Measurements from ENCODE around the gene SCAPER. TPM values are rescaled to one million over a fixed set of nuclear protein-coding genes. Genes with fewer than 3 reads are reported as not detected.
"Not testable (repeated sequence)": the region's sequence is repeated elsewhere in the genome, so short reads cannot be mapped to it uniquely, and the experiment has no call there.

The SCAPER gene
- polyA plus RNA-seq, 1 donor from 2014 or later: 77.1 TPM

GRCh38 chr15:76899176-76899930 is 5.8 kb downstream of the SCAPER start:
- not testable (repeated sequence) for H3K4me3 ChIP-seq (ENCODE audit: low read length); H2AFZ ChIP-seq (ENCODE audit: low read depth, low read length); H3K27me3 ChIP-seq (ENCODE audit: insufficient read depth, low read depth, low read length); H3K9me2 ChIP-seq (ENCODE audit: insufficient read depth, low read length); H3K9me3 ChIP-seq (ENCODE audit: low read length); H4K20me1 ChIP-seq (ENCODE audit: insufficient read depth); H3F3A ChIP-seq (ENCODE audit: insufficient read depth, low read length, poor library complexity, severe bottlenecking); H3K4me2 ChIP-seq (ENCODE audit: low read length); H3K36me3 ChIP-seq (ENCODE audit: insufficient read depth, low read length); H3K27ac ChIP-seq (ENCODE audit: low read length); H3K9ac ChIP-seq (ENCODE audit: low read length)
- H3K79me2 ChIP-seq (replicated peaks; ENCODE audit: insufficient read depth, low read length): peaks cover 27% of the 10 kb centered on the region

DNA sequence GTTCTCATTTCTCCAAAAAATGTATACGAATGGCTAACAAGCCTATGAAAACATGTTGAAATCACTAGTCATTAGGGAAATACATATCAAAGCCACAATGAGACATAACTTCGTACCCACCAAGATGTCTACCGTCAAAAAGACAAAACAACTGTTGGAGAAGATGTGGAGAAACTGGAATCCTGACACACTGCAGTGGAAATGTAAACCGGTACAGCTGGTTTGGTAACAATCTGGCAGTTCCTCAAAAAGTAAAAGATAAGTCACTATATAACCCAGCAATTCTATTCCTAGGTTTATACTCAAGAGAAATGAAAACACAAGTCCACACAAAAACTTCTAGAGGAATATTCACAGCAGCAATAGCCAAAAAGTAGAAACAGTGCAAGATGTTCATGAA is 7.0 kb downstream of the SCAPER start:
- H3K27me3 ChIP-seq (ENCODE audit: insufficient read depth, low read depth, low read length): no peaks in the 10 kb centered on the region
- no peak overlapping the region for H3K27ac ChIP-seq (ENCODE audit: low read length)
- no peaks in the 10 kb centered on the region for H4K20me1 ChIP-seq (ENCODE audit: insufficient read depth)
- H3K36me3 ChIP-seq (ENCODE audit: insufficient read depth, low read length): peaks cover 6% of the 10 kb centered on the region
- peaks cover 27% of the 10 kb centered on the region for H3K79me2 ChIP-seq (replicated peaks; ENCODE audit: insufficient read depth, low read length)
- TF ChIP-seq EP300 (conservative IDR thresholded peaks at IDR 0.05; ENCODE audit: poor library complexity, severe bottlenecking): no peak
- TF ChIP-seq, protein P1, sequence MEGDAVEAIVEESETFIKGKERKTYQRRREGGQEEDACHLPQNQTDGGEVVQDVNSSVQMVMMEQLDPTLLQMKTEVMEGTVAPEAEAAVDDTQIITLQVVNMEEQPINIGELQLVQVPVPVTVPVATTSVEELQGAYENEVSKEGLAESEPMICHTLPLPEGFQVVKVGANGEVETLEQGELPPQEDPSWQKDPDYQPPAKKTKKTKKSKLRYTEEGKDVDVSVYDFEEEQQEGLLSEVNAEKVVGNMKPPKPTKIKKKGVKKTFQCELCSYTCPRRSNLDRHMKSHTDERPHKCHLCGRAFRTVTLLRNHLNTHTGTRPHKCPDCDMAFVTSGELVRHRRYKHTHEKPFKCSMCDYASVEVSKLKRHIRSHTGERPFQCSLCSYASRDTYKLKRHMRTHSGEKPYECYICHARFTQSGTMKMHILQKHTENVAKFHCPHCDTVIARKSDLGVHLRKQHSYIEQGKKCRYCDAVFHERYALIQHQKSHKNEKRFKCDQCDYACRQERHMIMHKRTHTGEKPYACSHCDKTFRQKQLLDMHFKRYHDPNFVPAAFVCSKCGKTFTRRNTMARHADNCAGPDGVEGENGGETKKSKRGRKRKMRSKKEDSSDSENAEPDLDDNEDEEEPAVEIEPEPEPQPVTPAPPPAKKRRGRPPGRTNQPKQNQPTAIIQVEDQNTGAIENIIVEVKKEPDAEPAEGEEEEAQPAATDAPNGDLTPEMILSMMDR (IDR thresholded peaks at IDR 0.05; ENCODE audit: poor library complexity, severe bottlenecking): no peak
- no peak for TF ChIP-seq SMC3 (conservative IDR thresholded peaks at IDR 0.05; ENCODE audit: poor library complexity)
- TF ChIP-seq EZH2 (IDR thresholded peaks at IDR 0.05; ENCODE audit: borderline replicate concordance, insufficient read depth, low read length, poor library complexity, severe bottlenecking): no peak
- TF ChIP-seq RAD21 (conservative IDR thresholded peaks at IDR 0.05): no peak
- TF ChIP-seq MXI1 (conservative IDR thresholded peaks at IDR 0.05; ENCODE audit: poor library complexity, severe bottlenecking): no peak
- TF ChIP-seq TAF1 (IDR thresholded peaks at IDR 0.05; ENCODE audit: low read depth): no peak
- TF ChIP-seq, protein P2, sequence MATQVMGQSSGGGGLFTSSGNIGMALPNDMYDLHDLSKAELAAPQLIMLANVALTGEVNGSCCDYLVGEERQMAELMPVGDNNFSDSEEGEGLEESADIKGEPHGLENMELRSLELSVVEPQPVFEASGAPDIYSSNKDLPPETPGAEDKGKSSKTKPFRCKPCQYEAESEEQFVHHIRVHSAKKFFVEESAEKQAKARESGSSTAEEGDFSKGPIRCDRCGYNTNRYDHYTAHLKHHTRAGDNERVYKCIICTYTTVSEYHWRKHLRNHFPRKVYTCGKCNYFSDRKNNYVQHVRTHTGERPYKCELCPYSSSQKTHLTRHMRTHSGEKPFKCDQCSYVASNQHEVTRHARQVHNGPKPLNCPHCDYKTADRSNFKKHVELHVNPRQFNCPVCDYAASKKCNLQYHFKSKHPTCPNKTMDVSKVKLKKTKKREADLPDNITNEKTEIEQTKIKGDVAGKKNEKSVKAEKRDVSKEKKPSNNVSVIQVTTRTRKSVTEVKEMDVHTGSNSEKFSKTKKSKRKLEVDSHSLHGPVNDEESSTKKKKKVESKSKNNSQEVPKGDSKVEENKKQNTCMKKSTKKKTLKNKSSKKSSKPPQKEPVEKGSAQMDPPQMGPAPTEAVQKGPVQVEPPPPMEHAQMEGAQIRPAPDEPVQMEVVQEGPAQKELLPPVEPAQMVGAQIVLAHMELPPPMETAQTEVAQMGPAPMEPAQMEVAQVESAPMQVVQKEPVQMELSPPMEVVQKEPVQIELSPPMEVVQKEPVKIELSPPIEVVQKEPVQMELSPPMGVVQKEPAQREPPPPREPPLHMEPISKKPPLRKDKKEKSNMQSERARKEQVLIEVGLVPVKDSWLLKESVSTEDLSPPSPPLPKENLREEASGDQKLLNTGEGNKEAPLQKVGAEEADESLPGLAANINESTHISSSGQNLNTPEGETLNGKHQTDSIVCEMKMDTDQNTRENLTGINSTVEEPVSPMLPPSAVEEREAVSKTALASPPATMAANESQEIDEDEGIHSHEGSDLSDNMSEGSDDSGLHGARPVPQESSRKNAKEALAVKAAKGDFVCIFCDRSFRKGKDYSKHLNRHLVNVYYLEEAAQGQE (IDR thresholded peaks at IDR 0.05; ENCODE audit: borderline replicate concordance): no peak
- no peak for TF ChIP-seq POLR2AphosphoS5 (IDR thresholded peaks at IDR 0.05)
- H2AFZ ChIP-seq (ENCODE audit: low read depth, low read length): no peak overlapping the region
- H3K9ac ChIP-seq (ENCODE audit: low read length): no peak overlapping the region
- H3K9me3 ChIP-seq (ENCODE audit: low read length): no peaks in the 10 kb centered on the region
- no peak overlapping the region for H3K4me2 ChIP-seq (ENCODE audit: low read length)
- H3K4me3 ChIP-seq (ENCODE audit: low read length): no peak overlapping the region
- no peaks in the 10 kb centered on the region for H3F3A ChIP-seq (ENCODE audit: insufficient read depth, low read length, poor library complexity, severe bottlenecking)
- H3K9me2 ChIP-seq (ENCODE audit: insufficient read depth, low read length): no peaks in the 10 kb centered on the region
